Ovary (tissue), 3 donors: ENCODE results near the gene ENTPD1.

Source experiments
- EP300 ChIP-seq: sonication (generic); formaldehyde crosslinking; IDR thresholded peaks from one replicate; pipeline ENCODE4 v1.6.1; 2017; ENCODE audit warnings: antibody characterized with exemption
- POLR2A ChIP-seq: fragments of 450-650 bp; IDR thresholded peaks from one replicate; pipeline ENCODE4 v1.6.1; 2017; ENCODE audit warnings: antibody characterized with exemption, mild to moderate bottlenecking, moderate library complexity
- TF ChIP-seq, protein P1 (sequence below), 3 donors: fragments of 450-650 bp in 2 of 3; fragments of 200-600 bp in 1 of 3; IDR thresholded peaks; one replicate each; pipeline versions ENCODE4 v1.5.1 to v1.8.0; 2016 to 2022; ENCODE audit warnings: antibody characterized with exemption in 3 of 3, mild to moderate bottlenecking in 1 of 3
- donor health status: DM: no; HTN: no; CAD: no.

DNA sequence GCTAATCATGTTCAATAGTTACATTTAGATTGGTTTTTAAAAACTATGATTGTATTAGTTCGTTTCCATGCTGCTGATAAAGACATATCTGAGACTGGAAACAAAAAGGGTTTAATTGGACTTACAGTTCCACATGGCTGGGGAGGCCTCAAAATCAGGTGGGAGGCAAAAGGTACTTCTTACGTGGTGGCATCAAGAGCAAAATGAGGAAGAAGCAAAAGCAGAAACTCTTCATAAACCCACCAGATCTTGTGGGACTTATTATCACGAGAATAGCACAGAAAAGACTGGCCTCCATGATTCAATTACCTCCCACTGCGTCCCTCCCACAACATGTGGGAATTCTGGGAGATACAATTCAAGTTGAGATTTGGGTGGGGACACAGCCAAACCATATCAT, 117.7 kb downstream of the ENTPD1 start:
- TF ChIP-seq, protein P1, sequence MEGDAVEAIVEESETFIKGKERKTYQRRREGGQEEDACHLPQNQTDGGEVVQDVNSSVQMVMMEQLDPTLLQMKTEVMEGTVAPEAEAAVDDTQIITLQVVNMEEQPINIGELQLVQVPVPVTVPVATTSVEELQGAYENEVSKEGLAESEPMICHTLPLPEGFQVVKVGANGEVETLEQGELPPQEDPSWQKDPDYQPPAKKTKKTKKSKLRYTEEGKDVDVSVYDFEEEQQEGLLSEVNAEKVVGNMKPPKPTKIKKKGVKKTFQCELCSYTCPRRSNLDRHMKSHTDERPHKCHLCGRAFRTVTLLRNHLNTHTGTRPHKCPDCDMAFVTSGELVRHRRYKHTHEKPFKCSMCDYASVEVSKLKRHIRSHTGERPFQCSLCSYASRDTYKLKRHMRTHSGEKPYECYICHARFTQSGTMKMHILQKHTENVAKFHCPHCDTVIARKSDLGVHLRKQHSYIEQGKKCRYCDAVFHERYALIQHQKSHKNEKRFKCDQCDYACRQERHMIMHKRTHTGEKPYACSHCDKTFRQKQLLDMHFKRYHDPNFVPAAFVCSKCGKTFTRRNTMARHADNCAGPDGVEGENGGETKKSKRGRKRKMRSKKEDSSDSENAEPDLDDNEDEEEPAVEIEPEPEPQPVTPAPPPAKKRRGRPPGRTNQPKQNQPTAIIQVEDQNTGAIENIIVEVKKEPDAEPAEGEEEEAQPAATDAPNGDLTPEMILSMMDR (IDR thresholded peaks at IDR 0.05), result no peak
- no peak for TF ChIP-seq EP300
- no peak for TF ChIP-seq POLR2A
